ENCODE data around the gene DBNDD1. TPM values are rescaled to one million over a fixed set of nuclear protein-coding genes. Genes with fewer than 3 reads are reported as not detected.
"Not testable (repeated sequence)": the region's sequence is repeated elsewhere in the genome, so short reads cannot be mapped to it uniquely, and the experiment has no call there.

The DBNDD1 gene
- total RNA-seq, 1 experiment from 2014 or later = 2.7 TPM

DNA sequence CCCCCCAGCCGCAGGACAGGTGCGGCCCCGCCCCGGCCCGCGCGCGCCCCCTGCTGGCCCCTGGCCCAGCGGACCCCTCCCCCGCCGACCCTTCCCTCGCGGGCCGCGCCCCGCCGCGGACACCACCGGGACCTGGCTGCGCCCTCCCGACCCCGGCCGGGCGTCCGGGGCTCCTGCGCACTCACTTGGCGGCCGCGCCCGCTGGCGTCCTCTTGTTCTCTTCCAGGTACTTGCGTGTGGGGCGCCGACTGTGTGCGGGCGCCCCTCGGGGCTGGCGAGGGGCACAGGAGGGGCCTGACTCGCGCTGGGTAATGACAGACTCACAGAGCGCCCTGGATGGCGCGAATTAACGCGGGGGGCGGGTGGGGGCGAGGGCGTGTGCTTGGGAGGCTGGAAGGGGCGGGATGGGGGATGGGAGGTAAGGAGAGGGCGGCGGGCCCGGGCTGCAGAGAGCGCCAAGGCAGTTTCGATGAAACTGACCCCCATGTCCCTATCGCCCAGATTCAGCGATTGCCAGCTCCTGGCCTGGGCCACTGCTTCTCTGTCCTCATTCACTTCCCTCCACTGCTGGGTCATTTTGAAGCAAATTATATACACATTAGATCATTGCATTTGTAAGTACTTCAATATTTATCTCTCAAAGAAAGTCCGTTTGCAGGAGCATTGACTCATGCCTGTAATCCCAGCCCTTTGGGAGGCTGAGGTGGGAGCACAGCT lies 445 bp upstream of the DBNDD1 start:
- DNase-seq (ENCODE audit: low read depth) = peak; percentile 33
- in situ Hi-C loops (cut with HindIII; ENCODE audit: low pct_unique_long_range_greater_than_20kb, low sequenced_read_pairs) = no loop called here

DNA sequence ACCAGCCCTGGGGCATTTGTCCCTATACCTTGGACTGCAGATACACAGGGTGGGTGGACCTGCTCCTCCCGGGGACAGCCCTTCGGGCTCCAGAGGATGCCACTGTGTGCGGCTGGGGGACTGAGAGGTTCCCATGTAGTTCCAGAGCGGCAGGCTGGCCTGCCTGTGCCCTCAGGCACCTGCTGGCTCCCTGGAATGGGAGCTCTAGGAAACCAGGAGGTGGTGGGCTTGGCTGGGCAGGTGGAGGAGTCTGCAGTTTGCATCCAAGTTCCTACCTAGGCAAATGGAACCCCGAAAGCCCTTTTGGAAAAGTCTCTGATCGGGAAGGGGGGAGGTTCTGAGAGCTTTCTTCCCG lies 982 bp downstream of the DBNDD1 start:
- in situ Hi-C loops (cut with HindIII; ENCODE audit: low pct_unique_long_range_greater_than_20kb, low sequenced_read_pairs) = no loop called here
- no peak for DNase-seq (ENCODE audit: low read depth)

DNA sequence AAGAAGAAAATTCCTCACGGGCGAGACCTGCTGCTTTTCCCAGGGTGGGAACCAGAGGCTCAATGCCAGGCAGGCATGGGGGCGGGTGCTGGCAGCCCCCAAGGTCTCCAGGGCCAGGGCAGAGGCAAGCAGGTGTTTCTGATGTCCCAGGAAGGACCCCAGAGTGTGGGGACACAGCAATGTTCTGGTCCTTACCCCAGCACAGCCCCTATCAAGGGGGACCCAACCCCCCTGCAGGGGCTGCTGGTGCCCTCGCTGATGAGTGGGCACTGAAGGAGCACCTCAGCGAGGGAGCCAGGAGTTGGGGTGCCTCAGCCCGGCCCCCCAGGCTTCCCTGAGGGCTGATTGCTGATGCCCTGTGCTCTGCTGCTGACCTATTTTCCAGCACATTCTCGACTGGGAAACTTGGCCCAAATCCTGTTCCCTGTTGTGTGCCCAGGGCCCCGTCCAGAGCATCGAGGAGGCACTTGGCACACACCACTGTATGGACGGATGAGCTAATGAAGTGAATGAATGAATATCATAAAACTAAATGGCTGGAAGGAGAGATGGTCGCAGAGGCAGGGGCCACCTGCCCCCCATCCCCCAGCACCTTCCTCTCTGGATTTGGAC lies 2.8 kb downstream of the DBNDD1 start:
- DNase-seq (ENCODE audit: low read depth) = no peak
- in situ Hi-C loops (cut with HindIII; ENCODE audit: low pct_unique_long_range_greater_than_20kb, low sequenced_read_pairs) = no loop called here

DNA sequence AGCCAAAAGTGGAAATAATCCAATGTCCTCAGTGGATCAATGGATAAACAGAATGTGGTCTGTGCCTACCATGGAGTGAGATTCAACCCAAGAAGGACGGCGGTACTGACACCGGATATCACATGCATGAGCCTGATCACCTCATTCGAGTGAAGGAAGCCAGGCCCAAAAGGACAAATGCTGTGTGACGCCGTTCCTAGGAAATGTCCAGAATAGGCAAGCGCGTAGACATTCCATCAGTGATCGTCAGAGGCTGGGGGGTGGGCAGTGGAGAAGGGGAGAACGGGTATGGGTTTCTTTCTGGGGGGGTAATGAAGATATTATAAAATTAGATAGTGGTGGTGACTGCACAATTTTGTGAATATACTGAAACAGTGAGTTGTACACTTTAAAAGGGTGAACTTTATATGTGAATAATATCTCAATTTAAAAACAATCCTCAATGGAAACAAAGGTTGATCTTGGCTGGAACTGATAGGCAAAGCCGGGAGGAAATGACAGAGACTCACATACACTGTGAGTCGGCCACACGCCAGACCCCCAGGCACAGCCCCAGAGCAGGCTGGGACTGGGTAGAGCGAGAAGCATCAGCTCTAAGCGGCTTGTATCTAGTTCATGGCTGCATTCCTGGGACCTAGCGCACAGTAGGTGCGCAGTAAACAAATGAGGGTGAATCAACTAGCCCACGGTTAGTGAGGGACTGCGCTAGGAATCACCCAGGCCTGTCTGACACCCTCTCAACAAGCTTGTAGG lies 3.5 kb downstream of the DBNDD1 start:
- in situ Hi-C loops (cut with HindIII; ENCODE audit: low pct_unique_long_range_greater_than_20kb, low sequenced_read_pairs) = no loop called here
- DNase-seq (ENCODE audit: low read depth) = no peak

DNA sequence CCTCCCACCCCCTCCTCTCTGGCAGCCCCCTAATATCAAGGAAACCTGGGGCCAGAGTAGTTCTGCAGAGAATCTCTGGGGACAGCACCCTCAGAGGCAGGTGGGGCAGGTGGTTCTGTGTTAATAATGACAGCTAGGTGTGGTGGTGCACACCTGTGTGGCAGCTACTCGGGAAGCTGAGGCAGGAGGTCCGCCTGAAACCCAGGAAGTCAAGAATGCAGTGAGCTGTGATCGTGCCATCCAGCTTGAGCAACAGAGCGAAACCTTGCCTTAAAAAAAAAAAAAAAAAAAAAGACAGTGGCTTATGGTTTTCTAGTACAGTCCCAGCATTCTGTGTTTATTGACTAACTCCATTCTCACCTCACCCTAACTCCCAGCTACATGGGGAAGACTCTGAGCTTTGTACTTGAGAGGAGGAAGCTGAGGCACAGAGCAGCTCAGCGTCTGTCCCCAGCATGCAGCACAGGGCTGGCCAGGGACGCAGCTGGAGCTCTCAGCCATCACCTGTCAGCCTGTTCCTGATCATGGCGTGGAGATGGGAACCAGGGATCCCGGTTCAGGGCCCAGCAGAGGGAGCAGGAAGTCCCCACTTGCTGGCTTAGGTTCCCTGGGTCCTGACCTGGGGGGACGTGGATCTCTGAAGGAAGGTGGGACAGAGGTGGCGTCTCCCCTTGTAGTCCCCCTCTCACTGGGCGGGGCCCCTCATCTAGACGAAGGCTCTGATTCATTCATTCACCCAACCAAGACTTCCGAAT lies 6.1 kb downstream of the DBNDD1 start:
- peak; percentile 36 for DNase-seq (ENCODE audit: low read depth)
- in situ Hi-C loops (cut with HindIII; ENCODE audit: low pct_unique_long_range_greater_than_20kb, low sequenced_read_pairs) = no loop called here

DNA sequence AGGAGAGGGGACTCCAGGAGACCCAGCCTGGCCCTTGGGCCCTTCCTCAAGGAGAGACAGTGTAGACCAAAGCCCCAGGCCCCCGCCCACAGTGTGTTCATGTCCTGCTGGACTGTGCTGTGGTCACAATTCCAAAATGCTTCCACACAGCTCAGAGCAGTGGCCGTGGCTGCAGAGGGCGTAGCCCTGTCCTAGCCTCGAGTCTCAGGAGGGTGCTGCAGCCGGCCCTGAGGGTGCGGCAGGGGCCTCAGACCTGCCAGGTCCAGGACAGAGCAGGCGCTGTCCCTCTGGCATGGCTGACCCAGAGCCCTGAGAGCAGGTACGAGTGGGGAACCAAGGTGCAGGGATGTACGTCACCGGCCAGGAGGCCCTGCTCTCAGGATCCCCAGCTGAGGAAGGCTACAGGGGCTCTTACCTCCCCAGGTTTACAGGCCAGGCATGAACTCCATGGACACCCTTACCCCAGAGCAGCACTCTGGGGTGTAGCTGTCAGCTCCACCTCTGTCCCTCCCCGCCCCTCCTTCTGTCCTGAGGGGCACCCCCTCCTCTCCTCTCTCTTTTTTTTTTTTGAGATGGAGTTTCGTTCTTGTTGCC lies 7.3 kb downstream of the DBNDD1 start:
- in situ Hi-C loops (cut with HindIII; ENCODE audit: low pct_unique_long_range_greater_than_20kb, low sequenced_read_pairs) = no loop called here
- DNase-seq (ENCODE audit: low read depth) = no peak

DNA sequence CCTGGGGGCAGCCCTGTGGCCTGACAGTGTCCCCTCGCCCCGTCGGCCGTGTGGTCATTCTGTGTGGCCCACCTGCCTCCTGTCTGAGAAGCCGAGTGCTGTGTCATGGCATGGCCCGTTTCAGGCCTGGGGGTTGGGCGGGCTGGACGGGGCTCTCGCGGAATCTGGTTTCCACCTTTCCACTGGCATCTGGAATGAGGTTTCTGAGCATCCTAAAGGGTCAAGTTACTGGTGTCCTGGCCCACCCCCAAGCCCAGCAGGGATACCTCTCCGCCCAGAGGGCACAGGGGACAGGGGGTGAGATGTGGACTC lies 7.8 kb downstream of the DBNDD1 start:
- in situ Hi-C loops (cut with HindIII; ENCODE audit: low pct_unique_long_range_greater_than_20kb, low sequenced_read_pairs) = no loop called here
- DNase-seq (ENCODE audit: low read depth) = no peak

DNA sequence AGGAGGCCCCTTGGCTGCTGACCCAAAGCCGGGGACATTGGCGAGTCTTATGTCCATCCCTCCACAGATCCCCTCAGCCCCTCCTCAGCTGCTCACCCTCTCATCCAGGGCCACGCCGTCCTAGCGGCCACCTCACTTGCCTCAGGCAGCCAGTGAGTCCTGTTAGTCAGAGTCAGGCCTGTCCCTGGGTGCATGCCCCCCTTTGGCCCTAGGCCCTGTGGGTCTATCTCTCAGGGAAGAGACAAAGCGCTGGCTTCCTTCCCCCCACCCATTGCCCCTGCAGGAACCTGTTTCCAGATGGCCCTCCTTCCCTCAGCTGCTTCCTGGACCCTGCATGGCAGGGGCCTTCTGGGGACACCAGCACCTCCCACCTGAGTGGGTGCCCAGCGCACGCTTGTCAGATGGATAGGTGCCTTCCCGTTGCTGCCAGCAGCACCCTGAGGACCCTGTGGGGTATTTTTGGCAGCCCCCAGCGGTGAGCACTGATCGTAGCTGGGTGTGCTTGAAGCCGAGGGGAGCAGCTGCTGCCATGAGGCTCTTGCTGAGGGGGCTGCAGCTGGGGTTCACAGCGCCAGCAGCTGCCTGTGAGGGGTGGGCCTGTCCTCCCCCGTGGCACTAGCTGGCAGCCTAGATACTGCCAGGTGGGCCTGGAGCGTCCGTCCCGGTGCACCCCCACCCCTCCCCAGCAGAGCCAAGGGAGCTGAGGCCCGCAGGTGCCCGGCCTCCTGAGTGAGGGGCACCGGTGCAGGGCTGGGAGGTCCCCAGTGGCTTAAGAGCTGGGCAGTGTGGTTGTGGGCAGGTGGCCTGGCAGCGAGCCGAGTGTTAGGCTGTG lies 8.4 kb downstream of the DBNDD1 start:
- DNase-seq (ENCODE audit: low read depth) = no peak
- in situ Hi-C loops (cut with HindIII; ENCODE audit: low pct_unique_long_range_greater_than_20kb, low sequenced_read_pairs) = no loop called here

DNA sequence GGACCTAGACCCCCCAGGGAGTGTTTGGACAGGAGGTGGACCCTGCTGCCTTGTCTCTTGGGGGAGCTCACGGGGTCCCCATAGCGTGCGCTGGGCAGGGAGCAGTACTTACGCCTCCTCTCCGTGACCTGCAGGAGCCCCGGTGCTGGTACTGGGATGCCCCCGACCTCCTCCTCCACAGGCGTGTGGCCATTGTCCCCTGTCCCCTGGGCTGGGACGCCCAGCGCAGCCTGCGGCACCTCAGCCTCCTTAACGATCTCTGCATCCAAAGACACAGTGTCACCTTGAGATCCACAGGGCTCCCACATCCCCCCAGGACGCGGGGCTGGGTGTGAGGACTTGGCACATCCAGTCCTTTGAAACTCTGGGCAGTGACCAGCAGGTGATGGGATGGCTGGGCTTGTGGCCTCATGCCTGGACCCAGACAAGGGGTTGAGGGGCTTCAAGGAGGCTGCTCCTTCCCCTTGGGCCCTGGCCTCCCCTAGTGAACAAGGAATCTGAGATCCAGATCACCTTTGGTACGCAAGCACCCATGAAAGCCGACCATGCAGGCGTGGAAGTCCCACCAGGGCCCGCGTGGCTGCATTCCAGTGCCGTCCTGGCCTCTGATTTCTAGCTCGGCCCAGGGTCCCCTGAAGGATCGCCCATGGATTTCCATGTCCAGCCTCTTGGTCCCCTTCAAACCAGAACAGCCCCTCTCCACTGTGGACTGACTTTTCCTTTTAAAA lies 9.9 kb downstream of the DBNDD1 start:
- in situ Hi-C loops (cut with HindIII; ENCODE audit: low pct_unique_long_range_greater_than_20kb, low sequenced_read_pairs) = no loop called here

DNA sequence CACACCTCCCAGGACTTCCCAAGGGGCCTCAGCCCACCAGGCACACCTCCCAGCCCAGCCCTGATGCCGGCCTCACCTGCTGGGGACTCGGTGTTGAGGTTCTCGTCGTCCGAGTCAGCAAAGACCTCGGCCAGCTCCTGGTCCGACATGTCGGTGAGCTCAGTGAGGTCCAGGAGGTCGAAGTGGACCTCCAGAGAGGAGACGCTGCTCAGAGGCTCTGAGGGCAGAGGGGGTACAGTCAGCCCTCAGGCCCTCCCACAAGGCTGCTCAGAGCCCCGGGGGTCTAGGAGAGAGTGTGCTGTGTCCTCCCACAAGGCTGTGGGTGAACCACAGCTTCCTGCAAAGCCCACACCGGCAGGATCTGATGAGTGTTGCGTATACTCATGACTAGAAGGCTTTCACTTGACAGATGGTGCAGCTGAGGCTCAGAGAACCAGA lies 10.5 kb downstream of the DBNDD1 start:
- no peak for DNase-seq (ENCODE audit: low read depth)
- in situ Hi-C loops (cut with HindIII; ENCODE audit: low pct_unique_long_range_greater_than_20kb, low sequenced_read_pairs) = no loop called here

More for the DNA sequence above, 9.9 kb downstream of the DBNDD1 start:
- DNase-seq (ENCODE audit: low read depth) = no peak

DNA sequence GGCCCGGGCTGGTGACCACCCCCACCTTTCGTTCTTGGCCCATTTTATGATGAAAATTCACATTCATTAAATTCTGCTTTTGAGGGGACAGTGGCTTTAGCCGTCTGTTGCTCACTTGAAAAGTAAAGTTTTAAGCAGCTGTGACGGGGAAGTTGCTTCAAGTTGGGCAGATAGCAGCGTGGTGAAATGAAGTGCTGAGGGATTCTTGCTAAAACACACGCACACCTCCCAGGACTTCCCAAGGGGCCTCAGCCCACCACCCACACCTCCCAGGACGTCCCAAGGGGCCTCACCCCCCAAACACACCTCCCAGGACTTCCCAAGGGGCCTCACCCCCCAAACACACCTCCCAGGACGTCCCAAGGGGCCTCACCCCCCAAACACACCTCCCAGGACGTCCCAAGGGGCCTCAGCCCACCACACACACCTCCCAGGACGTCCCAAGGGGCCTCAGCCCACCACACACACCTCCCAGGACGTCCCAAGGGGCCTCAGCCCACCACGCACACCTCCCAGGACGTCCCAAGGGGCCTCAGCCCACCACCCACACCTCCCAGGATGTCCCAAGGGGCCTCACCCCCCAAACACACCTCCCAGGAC lies 11.5 kb downstream of the DBNDD1 start:
- DNase-seq (ENCODE audit: low read depth); in situ Hi-C loops (cut with HindIII; ENCODE audit: low pct_unique_long_range_greater_than_20kb, low sequenced_read_pairs): not testable (repeated sequence)

DNA sequence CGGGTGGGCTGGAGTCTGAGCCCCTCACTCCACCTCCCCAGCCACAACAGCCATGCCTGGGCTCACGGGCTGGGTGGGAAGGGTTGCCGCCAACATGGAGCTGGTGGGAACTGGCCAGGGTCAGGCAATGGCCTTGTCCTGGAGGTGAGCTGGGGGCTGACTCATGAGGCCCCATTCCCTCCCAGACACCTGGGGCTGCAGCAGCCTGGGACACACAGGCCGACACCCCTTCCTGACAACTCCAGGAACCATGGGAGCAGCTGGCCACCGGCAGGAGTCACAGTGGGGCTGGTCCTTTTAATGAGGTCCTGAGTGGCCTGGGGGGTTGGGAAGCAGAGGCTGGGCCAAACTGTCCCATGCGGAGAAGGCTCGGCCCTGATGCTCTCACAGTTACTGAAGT lies 12.2 kb downstream of the DBNDD1 start:
- in situ Hi-C loops (cut with HindIII; ENCODE audit: low pct_unique_long_range_greater_than_20kb, low sequenced_read_pairs) = no loop called here
- no peak for DNase-seq (ENCODE audit: low read depth)

DNA sequence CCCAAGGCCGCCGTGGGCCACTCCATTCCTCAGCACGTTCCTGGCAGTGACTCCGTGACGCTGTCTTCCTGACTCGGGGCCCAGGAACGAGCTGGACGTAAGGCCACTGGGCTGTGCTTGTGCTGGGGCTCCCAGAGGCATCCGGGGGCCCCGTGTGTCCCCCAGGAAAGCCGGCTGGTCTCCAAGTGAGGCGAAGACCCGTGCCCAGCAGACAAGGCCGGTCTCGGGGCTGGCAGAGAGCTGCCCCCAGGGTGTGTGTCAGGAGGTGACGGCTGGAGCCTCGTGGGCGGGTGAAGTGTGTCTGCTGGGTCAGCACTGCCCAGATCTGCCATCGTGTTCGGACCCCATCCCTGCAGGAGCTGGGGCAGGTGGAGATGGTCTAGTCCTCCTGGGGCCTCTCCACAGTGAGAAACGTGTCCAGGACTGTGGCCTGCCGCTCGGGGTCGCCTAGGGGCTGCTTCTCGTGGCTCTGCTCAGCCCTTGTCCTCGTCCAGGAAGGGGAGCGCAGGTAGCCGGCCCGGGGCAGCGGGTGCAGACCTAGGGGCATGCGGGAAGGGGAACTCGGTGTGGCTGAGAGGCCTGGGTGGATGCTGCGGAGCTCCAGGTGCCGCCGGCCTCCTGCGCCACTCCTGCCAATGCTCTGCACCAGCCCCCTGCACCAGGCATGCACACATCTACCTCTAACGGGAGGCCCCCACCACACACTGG lies 13.1 kb downstream of the DBNDD1 start:
- no peak for DNase-seq (ENCODE audit: low read depth)
- in situ Hi-C loops (cut with HindIII; ENCODE audit: low pct_unique_long_range_greater_than_20kb, low sequenced_read_pairs) = no loop called here

DNA sequence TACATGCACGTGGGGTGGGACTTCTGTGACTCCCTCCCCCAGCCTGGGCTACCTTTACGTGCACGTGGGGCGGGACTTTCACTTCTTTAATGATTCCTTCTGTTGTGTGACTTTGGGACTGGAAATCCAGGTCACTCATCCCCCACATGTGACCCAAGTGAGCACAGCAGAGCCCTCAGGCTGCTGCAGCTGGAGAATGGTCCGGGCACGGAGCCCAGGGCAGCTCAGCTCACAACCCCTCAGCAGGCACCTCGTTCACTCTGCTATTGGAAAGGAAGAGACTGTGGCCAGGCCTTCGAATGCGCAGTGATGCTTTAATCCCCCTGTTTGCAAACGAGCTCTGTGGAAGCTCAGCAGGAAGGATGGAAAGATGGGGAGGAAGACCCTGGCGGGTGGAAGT lies 14.7 kb downstream of the DBNDD1 start:
- DNase-seq (ENCODE audit: low read depth) = no peak
- in situ Hi-C loops (cut with HindIII; ENCODE audit: low pct_unique_long_range_greater_than_20kb, low sequenced_read_pairs) = no loop called here

DNA sequence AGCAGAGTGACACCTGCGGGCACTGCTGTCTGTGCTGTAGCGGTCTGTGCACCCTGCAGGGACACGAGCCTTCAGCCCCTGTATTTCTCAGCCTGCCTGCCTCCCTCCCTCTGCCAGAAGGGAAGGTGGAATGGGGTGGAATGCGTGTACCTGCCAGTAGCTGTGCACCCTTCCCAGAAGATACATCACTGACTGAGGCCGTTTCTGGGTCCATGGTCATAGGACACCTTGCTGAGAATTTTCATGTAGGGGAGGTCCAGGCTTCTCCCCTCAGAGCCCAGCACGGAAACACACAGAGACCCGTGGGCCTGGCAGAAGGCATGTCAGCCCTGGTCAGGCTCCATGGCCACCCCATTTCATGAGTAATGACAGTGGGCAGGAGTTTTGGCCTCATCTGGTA lies 16.5 kb downstream of the DBNDD1 start:
- no peak for DNase-seq (ENCODE audit: low read depth)
- in situ Hi-C loops (cut with HindIII; ENCODE audit: low pct_unique_long_range_greater_than_20kb, low sequenced_read_pairs) = no loop called here

DNA sequence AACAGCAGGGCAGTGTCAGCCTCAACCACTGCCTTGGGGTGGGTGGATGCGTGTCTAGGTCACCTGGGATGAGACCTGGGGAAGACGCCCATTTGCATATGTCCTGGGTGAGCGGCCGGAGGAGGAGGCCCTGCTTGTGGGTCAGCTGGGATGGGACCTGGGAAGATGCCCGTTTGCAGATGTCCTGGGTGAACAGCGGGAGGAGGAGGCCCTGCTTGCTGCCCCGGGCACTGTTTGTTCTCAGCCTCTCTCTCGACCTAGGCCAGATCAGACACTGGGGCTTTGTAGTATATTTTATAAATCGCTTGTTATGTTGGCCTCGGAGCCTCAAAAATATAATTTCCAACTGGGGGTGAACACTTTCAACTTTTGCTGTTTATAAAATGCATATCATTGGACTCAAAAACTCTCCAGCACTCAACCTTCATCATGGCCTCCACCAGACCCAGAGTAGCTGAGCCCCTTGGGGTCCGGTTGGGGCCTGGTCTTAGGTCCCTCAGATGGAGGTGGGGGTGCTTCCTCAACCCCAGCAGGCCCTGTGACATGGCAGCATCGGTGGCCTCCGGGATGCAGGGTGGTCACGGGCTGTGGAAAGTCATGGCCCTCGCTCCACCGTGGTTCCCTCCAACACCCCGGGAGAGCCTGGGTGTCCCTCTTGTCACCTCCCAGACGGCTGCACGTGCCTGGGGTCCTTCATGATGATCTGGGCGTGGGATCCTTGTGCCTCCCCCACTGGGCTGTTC lies 17.3 kb downstream of the DBNDD1 start:
- DNase-seq (ENCODE audit: low read depth) = no peak
- in situ Hi-C loops (cut with HindIII; ENCODE audit: low pct_unique_long_range_greater_than_20kb, low sequenced_read_pairs) = no loop called here
